ENCODE results near the gene KCNK16. TPM values are rescaled to one million over a fixed set of nuclear protein-coding genes. Genes with fewer than 3 reads are reported as not detected.
A peak's percentile ranks its signal among the peaks of the same experiment; 100 is the strongest.

Gene KCNK16
- total and polyA plus RNA-seq, 2 of the 13 experiments (the other 11 are each of a cell fraction or from before 2014, with no cell fraction given), result not detected

DNA sequence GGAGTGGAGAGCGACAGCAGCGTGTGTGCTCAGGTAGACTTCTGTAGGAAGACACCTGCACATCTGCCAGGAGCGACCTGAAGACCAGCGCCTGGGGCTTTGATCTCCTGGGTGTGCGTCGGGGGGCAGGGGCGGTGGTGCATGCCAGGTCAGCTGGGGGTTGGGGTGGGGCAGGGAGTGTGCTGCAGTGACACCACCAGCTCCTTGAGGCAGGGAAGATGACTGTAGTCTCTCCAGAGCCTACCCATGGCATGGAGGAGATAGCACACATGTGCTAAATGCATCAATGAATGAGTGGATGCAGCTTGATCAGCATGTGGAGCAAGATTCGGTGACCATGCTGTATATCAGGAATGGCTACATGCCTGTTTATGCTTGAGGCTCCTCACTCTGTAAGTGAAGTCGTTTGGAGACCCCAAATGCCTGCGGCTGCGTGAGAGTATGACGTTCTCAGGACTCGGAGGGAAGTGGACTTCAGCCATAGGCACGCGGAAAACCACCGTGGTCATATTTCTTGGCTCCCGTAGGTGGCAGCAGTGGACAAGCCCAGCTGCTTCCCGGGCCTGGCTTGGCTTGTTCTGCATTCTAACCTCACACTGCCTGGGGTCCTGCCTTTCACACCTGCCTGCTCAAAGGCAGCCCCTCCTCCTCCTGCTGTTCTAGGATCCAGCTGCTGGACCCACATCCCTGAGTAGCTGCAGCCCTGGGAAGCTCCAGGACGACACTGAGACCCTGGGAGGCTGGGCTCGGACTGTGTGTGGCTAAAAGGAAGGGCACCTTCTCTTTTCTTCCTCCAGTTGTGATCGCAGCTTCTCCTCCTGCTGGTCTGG lies 39.4 kb upstream of the KCNK16 start (continued):
- TF ChIP-seq, protein P1, sequence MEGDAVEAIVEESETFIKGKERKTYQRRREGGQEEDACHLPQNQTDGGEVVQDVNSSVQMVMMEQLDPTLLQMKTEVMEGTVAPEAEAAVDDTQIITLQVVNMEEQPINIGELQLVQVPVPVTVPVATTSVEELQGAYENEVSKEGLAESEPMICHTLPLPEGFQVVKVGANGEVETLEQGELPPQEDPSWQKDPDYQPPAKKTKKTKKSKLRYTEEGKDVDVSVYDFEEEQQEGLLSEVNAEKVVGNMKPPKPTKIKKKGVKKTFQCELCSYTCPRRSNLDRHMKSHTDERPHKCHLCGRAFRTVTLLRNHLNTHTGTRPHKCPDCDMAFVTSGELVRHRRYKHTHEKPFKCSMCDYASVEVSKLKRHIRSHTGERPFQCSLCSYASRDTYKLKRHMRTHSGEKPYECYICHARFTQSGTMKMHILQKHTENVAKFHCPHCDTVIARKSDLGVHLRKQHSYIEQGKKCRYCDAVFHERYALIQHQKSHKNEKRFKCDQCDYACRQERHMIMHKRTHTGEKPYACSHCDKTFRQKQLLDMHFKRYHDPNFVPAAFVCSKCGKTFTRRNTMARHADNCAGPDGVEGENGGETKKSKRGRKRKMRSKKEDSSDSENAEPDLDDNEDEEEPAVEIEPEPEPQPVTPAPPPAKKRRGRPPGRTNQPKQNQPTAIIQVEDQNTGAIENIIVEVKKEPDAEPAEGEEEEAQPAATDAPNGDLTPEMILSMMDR (CRISPR knock-in tag; IDR thresholded peaks at IDR 0.05), result peak; percentile 92
- TF ChIP-seq HIC2 (CRISPR knock-in tag; IDR thresholded peaks at IDR 0.05; ENCODE audit: low read depth) (no peak), ZNF891 (CRISPR knock-in tag; IDR thresholded peaks at IDR 0.05) (0 out of 2 replicates have a peak, but pooled peaks have one; percentile 57), TFAP4 (IDR thresholded peaks at IDR 0.05; ENCODE audit: borderline replicate concordance, low read depth) (peak; percentile 61; the same call in 1 of the 2 replicates), ZC3H13 (CRISPR knock-in tag; IDR thresholded peaks at IDR 0.05) (no peak), ZFX (CRISPR knock-in tag; IDR thresholded peaks at IDR 0.05; ENCODE audit: low read depth) (0 out of 2 replicates have a peak, but pooled peaks have one; percentile 21), ZNF766 (CRISPR knock-in tag; IDR thresholded peaks at IDR 0.05; ENCODE audit: borderline replicate concordance) (0 out of 2 replicates have a peak, but pooled peaks have one; percentile 12), ZNF574 (CRISPR knock-in tag; IDR thresholded peaks at IDR 0.05) (peak; percentile 44), ZNF274 (CRISPR knock-in tag; IDR thresholded peaks at IDR 0.05) (peak; percentile 42; the same call in 1 of the 2 replicates), BHLHE40 (IDR thresholded peaks at IDR 0.05; ENCODE audit: low read length) (0 out of 2 replicates have a peak, but pooled peaks have one; percentile 10), ZNF607 (CRISPR knock-in tag; IDR thresholded peaks at IDR 0.05; ENCODE audit: borderline replicate concordance) (0 out of 2 replicates have a peak, but pooled peaks have one; percentile 11), TARDBP (CRISPR knock-in tag; IDR thresholded peaks at IDR 0.05) (0 out of 2 replicates have a peak, but pooled peaks have one; percentile 30)
- TF ChIP-seq, protein P2, sequence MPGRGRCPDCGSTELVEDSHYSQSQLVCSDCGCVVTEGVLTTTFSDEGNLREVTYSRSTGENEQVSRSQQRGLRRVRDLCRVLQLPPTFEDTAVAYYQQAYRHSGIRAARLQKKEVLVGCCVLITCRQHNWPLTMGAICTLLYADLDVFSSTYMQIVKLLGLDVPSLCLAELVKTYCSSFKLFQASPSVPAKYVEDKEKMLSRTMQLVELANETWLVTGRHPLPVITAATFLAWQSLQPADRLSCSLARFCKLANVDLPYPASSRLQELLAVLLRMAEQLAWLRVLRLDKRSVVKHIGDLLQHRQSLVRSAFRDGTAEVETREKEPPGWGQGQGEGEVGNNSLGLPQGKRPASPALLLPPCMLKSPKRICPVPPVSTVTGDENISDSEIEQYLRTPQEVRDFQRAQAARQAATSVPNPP (CRISPR knock-in tag; IDR thresholded peaks at IDR 0.05), result 0 out of 2 replicates have a peak, but pooled peaks have one; percentile 25

Measured in HepG2 (cell line).